BE2C (cell line): Measurements from ENCODE around the gene VPS50.

ENCODE experiments used
- DNase-seq: peaks from one replicate; pipeline ENCODE4 v3.0.0-alpha.2; 2020
- H3K27me3 ChIP-seq: fragments of 250-450 bp; sonication (Bioruptor Pico); 2 replicates; pipeline ENCODE4 v1.5.1; 2020; ENCODE audit warnings: mild to moderate bottlenecking
- H3K36me3 ChIP-seq: fragments of 250-450 bp; sonication (Bioruptor Pico); 2 replicates; pipeline ENCODE4 v1.5.1; 2020; ENCODE audit warnings: mild to moderate bottlenecking
- H3K4me1 ChIP-seq: fragments of 250-450 bp; sonication (Bioruptor Pico); 2 replicates; pipeline ENCODE4 v1.5.1; 2020
- H3K4me3 ChIP-seq: 2 replicates; pipeline ENCODE4 v1.5.1; 2011; ENCODE audit warnings: low read depth, low read length
- H3K9me3 ChIP-seq: fragments of 250-450 bp; sonication (Bioruptor Pico); 2 replicates; pipeline ENCODE4 v1.5.1; 2020
- TF ChIP-seq, protein P1 (sequence below): IDR thresholded peaks from 2 replicates; pipeline ENCODE4 v1.5.1; 2012; ENCODE audit warnings: mild to moderate bottlenecking, low read depth, low read length

VPS50 gene

DNA sequence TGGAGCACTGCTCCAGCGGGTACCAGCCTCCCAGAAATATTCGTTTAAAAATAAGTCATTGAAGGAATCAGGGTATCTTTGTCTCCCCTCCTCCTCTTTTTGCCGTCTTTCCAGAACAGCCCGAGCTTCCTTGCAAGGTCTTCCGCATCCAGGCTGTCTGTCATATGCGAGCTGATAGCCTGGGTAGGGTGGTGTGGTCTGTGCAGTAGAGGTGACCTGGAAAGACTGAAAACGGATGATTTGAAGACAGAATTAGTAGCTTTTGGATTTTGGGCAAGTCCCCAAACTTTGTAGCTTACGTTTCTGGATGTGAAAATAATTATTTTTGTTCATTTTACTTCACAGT lies 480 bp downstream of the VPS50 start:
- TF ChIP-seq, protein P1, sequence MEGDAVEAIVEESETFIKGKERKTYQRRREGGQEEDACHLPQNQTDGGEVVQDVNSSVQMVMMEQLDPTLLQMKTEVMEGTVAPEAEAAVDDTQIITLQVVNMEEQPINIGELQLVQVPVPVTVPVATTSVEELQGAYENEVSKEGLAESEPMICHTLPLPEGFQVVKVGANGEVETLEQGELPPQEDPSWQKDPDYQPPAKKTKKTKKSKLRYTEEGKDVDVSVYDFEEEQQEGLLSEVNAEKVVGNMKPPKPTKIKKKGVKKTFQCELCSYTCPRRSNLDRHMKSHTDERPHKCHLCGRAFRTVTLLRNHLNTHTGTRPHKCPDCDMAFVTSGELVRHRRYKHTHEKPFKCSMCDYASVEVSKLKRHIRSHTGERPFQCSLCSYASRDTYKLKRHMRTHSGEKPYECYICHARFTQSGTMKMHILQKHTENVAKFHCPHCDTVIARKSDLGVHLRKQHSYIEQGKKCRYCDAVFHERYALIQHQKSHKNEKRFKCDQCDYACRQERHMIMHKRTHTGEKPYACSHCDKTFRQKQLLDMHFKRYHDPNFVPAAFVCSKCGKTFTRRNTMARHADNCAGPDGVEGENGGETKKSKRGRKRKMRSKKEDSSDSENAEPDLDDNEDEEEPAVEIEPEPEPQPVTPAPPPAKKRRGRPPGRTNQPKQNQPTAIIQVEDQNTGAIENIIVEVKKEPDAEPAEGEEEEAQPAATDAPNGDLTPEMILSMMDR = no peak
- DNase-seq = peak; percentile 6
- Histone ChIP-seq H3K9me3 (no peaks in the 10 kb centered on the region), H3K27me3 (no peaks in the 10 kb centered on the region), H3K36me3 (no peaks in the 10 kb centered on the region), H3K4me3 (peak overlapping the region; percentile 87), H3K4me1 (no peaks in the 10 kb centered on the region)

DNA sequence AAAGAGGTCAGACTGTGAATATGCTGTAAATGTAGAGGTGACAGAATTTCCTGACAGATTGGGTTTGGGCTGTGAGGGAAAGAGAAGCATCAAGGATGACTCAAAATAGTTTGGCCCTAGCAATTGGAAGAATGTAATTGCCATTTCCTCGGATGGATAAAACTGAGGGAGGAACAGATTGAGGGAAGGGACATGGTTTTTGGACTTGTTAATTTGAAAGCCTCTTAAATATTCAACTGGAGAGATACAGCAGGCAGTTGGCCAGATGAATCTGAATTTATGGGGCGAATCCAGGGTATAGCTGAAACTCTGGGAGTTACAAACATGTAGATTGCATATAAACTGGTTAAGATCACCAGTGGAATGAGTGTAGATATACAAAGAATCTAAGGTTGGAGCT lies 3.4 kb downstream of the VPS50 start:
- no peaks in the 10 kb centered on the region for H3K27me3 ChIP-seq
- TF ChIP-seq, protein P1 = no peak
- no peaks in the 10 kb centered on the region for H3K4me1 ChIP-seq
- H3K9me3 ChIP-seq = no peaks in the 10 kb centered on the region
- no peak overlapping the region for H3K4me3 ChIP-seq
- no peak for DNase-seq
- no peaks in the 10 kb centered on the region for H3K36me3 ChIP-seq

DNA sequence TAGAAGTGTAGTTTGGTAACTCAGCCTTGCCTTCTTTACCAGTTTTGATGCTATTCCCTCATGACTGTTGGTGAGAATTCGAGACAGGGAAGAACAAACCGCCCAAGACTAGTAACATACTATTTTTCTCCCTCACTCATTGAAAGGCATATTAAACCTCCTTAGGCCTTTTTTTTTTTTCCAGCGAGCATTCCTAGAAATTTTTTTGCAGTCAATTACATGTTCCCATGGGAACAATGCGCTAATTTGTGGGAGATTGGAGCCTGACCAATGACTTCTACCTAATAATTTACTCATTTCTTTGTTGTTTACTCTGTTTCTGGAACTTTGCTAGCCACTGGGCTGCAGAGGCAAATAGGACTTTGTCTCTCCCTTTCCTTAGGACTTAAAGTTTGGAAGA lies 6.0 kb downstream of the VPS50 start:
- no peak for DNase-seq
- Histone ChIP-seq H3K4me3 (no peak overlapping the region), H3K4me1 (no peaks in the 10 kb centered on the region), H3K27me3 (no peaks in the 10 kb centered on the region), H3K36me3 (no peaks in the 10 kb centered on the region), H3K9me3 (no peaks in the 10 kb centered on the region)
- TF ChIP-seq, protein P1 = no peak

DNA sequence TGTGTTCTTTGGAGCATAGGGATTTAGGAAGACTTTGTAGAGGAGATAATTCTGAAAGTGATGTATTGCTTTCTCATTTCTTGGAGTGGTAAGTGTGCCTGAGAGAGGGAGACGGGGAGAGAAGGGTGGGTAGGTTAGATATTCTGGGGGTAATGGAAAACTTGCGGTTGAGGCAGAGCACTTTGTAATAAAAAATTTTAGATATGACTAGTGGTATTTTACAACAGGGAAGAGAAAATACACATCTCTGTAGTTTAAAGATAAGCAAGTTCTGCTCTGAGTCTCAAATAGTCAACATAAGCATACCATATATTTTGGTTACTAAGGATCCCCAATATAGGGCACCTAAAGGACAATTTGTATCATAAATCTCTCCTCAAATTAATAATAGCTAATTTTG lies 6.6 kb downstream of the VPS50 start:
- Histone ChIP-seq H3K27me3 (no peaks in the 10 kb centered on the region), H3K36me3 (no peaks in the 10 kb centered on the region), H3K9me3 (no peaks in the 10 kb centered on the region), H3K4me3 (no peak overlapping the region), H3K4me1 (no peaks in the 10 kb centered on the region)
- no peak for DNase-seq
- TF ChIP-seq, protein P1 = no peak

DNA sequence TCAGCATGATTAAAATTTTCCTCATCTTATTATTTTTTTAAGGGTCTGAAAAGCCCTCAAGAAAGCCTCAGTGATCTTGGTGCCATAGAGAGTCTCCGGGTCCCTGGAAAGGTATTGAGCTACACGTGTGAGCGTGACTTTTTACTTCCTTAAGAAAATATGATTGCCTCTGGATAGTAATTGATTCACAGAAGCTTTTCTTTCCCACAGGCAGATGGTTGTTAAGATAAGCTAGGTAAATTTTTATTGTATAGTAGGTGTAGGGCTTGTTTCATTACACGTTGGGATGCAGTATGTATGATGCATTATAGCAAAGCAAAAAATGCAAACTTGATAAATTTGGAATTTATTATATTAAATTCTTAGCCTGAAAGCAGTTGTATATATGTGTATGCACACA lies 7.7 kb downstream of the VPS50 start:
- Histone ChIP-seq H3K9me3 (no peaks in the 10 kb centered on the region), H3K4me1 (no peaks in the 10 kb centered on the region), H3K27me3 (no peaks in the 10 kb centered on the region), H3K4me3 (no peak overlapping the region), H3K36me3 (no peaks in the 10 kb centered on the region)
- TF ChIP-seq, protein P1 = no peak
- no peak for DNase-seq

DNA sequence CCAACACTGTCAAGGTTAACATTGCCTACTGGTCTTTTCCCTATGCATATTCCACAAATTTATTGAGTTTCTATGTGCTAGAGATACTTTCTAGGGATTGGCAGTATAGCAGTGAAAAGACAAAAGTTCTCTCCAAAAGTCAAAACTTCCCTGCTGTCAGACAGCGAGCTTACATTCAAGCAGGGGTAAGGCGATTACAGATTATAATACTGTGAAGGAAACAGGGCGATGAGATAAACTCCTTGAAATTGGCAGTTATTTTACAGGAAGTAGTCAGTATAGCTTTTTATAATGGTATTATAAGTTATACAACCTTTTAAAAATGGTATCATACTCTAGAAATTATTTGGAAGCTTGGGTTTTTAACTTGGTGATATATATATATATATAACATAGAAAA lies 9.9 kb downstream of the VPS50 start:
- Histone ChIP-seq H3K4me3 (no peak overlapping the region), H3K4me1 (no peaks in the 10 kb centered on the region), H3K9me3 (no peaks in the 10 kb centered on the region), H3K36me3 (no peaks in the 10 kb centered on the region), H3K27me3 (no peaks in the 10 kb centered on the region)
- TF ChIP-seq, protein P1 = no peak
- DNase-seq = no peak
